Nephron progenitor cell (in vitro differentiated cells): ENCODE data around the gene CECR2.

ENCODE experiments used
- DNase-seq: peaks from one replicate; pipeline ENCODE4 v3.0.0; 2021
- H3K27ac Mint-ChIP-seq: 2 replicates; pipeline ENCODE4 v1.8.0; 2021; ENCODE audit warnings: mild to moderate bottlenecking, moderate library complexity, mixed read lengths
- H3K27me3 Mint-ChIP-seq: 2 replicates; pipeline ENCODE4 v1.8.0; 2021; ENCODE audit warnings: mild to moderate bottlenecking, low read depth, mixed read lengths; ENCODE audit not compliant: poor library complexity
- H3K36me3 Mint-ChIP-seq: 2 replicates; pipeline ENCODE4 v1.8.0; 2021; ENCODE audit warnings: low read depth, mixed read lengths
- H3K4me1 Mint-ChIP-seq: 2 replicates; pipeline ENCODE4 v1.8.0; 2021; ENCODE audit warnings: mixed read lengths
- H3K4me3 Mint-ChIP-seq: 2 replicates; pipeline ENCODE4 v1.8.0; 2021; ENCODE audit warnings: mild to moderate bottlenecking, moderate library complexity, mixed read lengths
- H3K9me3 Mint-ChIP-seq: 2 replicates; pipeline ENCODE4 v1.8.0; 2021; ENCODE audit warnings: mild to moderate bottlenecking, moderate library complexity, mixed read lengths
- CTCF ChIP-seq: fragments of 200-600 bp; sonication (generic); IDR thresholded peaks from 2 replicates; pipeline ENCODE4 v1.5.0; 2021; ENCODE audit warnings: antibody characterized with exemption

CECR2 gene

DNA sequence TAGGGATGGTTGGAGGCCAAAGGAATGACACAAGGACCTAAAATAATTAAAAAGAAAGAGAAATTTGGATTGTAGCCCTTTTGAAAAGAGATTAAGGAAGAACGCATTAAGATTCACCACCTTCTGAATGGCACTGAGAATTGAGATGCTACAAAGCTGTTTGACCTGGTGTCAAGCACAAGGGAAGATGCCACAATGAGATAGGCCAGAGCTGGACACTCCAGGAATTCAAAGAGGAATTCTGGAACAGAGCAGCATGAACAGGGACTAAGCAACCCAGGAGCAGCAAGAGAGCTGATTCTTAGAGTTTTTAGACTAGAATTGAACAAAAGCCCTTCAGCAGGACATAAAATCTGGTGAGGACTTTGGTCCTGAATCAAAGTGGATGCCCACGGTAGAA lies 11.6 kb upstream of the CECR2 start:
- H3K9me3 Mint-ChIP-seq, result peaks cover 3% of the 10 kb centered on the region
- no peaks in the 10 kb centered on the region for H3K27me3 Mint-ChIP-seq
- no peak overlapping the region for H3K4me3 Mint-ChIP-seq
- H3K27ac Mint-ChIP-seq, result peak overlapping the region; percentile 41
- no peaks in the 10 kb centered on the region for H3K36me3 Mint-ChIP-seq
- no peak for DNase-seq
- peaks cover 20% of the 10 kb centered on the region for H3K4me1 Mint-ChIP-seq
- TF ChIP-seq CTCF, result no peak

DNA sequence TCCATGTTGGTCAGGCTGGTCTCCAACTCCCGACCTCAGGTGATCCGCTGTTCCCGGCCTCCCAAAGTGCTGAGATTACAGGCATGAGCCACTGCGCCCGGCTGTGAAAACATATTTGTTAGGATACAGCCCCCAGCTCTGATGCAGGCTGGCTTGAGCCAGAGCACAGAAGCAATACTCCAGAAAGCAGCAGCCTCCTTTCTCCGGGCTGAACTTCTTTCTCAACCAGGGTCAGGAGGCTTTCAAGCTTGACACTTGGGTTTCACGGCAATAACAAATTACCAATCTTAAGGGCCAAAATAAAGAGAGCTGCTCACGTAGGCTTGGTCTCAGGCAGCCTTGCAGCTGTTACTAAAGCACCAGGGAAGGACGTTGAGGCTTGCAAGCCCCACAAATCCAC lies 10.8 kb upstream of the CECR2 start:
- Mint-ChIP-seq H3K36me3 (no peaks in the 10 kb centered on the region), H3K9me3 (peaks cover 3% of the 10 kb centered on the region), H3K27me3 (no peaks in the 10 kb centered on the region), H3K27ac (peak overlapping the region; percentile 97), H3K4me1 (peaks cover 23% of the 10 kb centered on the region), H3K4me3 (no peak overlapping the region)
- no peak for DNase-seq
- TF ChIP-seq CTCF, result no peak

GRCh38 chr22:17359501-17359900 lies 9.8 kb upstream of the CECR2 start:
- Mint-ChIP-seq H3K4me1 (peaks cover 26% of the 10 kb centered on the region), H3K27me3 (peaks cover 2% of the 10 kb centered on the region), H3K4me3 (no peak overlapping the region), H3K36me3 (no peaks in the 10 kb centered on the region), H3K27ac (no peak overlapping the region), H3K9me3 (peaks cover 3% of the 10 kb centered on the region)
- no peak for DNase-seq
- no peak for TF ChIP-seq CTCF

DNA sequence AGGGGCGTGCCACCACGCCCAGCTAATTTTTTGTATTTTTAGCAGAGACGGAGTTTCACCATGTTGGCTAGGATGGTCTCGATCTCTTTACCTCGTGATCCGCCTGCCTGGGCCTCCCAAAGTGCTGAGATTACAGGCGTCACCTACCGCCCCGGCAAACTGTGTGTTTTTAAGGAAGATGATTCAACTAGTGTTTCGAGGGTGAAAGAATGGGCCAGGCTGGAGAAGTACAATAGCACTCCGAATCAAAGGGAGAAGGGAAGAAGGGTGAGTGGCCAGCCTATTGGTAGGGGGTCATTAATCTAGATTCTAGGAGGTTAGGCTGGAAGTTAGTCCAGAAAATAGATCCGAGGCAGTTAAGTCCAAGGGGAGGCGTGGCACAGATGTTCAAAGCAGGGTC lies 2.9 kb upstream of the CECR2 start:
- no peak for TF ChIP-seq CTCF
- Mint-ChIP-seq H3K4me3 (peak overlapping the region; percentile 88), H3K36me3 (no peaks in the 10 kb centered on the region), H3K9me3 (no peaks in the 10 kb centered on the region), H3K4me1 (peaks cover 41% of the 10 kb centered on the region), H3K27ac (peak overlapping the region; percentile 92), H3K27me3 (peaks cover 2% of the 10 kb centered on the region)
- no peak for DNase-seq

DNA sequence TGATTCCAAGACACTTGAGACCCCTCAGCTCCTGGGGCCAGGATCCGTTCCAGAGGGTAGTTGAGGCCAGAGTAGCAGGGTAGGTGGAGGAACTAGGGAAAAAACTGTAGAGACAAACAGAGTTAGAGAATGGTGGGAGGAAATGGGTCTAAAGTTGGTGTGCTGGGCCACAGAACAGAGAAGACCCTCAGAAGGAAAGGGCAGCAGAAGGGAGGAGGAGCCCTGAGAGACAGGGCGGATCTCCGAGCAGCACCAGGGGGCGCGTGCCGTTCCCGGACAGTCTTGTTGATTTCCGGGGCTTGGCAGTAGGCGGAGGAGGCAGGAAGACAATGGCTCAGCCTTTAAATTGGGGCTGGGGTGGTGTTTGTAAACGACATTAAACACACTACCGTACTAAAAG lies 2.4 kb upstream of the CECR2 start:
- H3K27ac Mint-ChIP-seq, result peak overlapping the region; percentile 92
- TF ChIP-seq CTCF, result peak; percentile 34
- peaks cover 46% of the 10 kb centered on the region for H3K4me1 Mint-ChIP-seq
- H3K27me3 Mint-ChIP-seq, result peaks cover 2% of the 10 kb centered on the region
- H3K36me3 Mint-ChIP-seq, result no peaks in the 10 kb centered on the region
- no peaks in the 10 kb centered on the region for H3K9me3 Mint-ChIP-seq
- DNase-seq, result peak; percentile 68
- H3K4me3 Mint-ChIP-seq, result peak overlapping the region; percentile 88

GRCh38 chr22:17368144-17368543 lies 1.1 kb upstream of the CECR2 start:
- H3K4me1 Mint-ChIP-seq, result peaks cover 50% of the 10 kb centered on the region
- no peaks in the 10 kb centered on the region for H3K9me3 Mint-ChIP-seq
- no peak for DNase-seq
- H3K27ac Mint-ChIP-seq, result peak overlapping the region; percentile 99
- no peak for TF ChIP-seq CTCF
- H3K36me3 Mint-ChIP-seq, result no peaks in the 10 kb centered on the region
- H3K27me3 Mint-ChIP-seq, result peaks cover 2% of the 10 kb centered on the region
- H3K4me3 Mint-ChIP-seq, result peak overlapping the region; percentile 88
